HG03097 (cell line): ENCODE results near the gene ZNF213.
"Not testable (repeated sequence)": the region's sequence is repeated elsewhere in the genome, so short reads cannot be mapped to it uniquely, and the experiment has no call there.

Experiments
- ATAC-seq: cut with Tn5 transposase; IDR thresholded peaks from one replicate; pipeline ENCODE4 v1.9.1; 2021; ENCODE audit not compliant: unreplicated experiment, low FRiP score

The ZNF213 gene

GRCh38 chr16:3165111-3165822, 30.4 kb downstream of the ZNF213 start:
- no peak for ATAC-seq

GRCh38 chr16:3166505-3166886, 31.7 kb downstream of the ZNF213 start:
- ATAC-seq = no peak

- ATAC-seq = not testable (repeated sequence)
These were observed 33.9 kb downstream of the ZNF213 start for GRCh38 chr16:3168729-3169128.

GRCh38 chr16:3170440-3171180, 35.8 kb downstream of the ZNF213 start:
- ATAC-seq = no peak

GRCh38 chr16:3171181-3171854, 36.5 kb downstream of the ZNF213 start:
- ATAC-seq = no peak

GRCh38 chr16:3171855-3172593, 37.2 kb downstream of the ZNF213 start:
- ATAC-seq = no peak

GRCh38 chr16:3173892-3174617, 39.2 kb downstream of the ZNF213 start:
- no peak for ATAC-seq

- ATAC-seq = no peak
These were observed 39.9 kb downstream of the ZNF213 start for GRCh38 chr16:3174618-3175148.

- no peak for ATAC-seq
These were observed 40.6 kb downstream of the ZNF213 start for GRCh38 chr16:3175157-3176093.

- no peak for ATAC-seq
These were observed 44.8 kb downstream of the ZNF213 start for GRCh38 chr16:3179651-3180050.

GRCh38 chr16:3180445-3180878, 45.6 kb downstream of the ZNF213 start:
- no peak for ATAC-seq

GRCh38 chr16:3182293-3182607, 47.4 kb downstream of the ZNF213 start:
- not testable (repeated sequence) for ATAC-seq

GRCh38 chr16:3182608-3183444, 48.0 kb downstream of the ZNF213 start:
- ATAC-seq = no peak

GRCh38 chr16:3183445-3184139, 48.8 kb downstream of the ZNF213 start:
- ATAC-seq = no peak

GRCh38 chr16:3186946-3187690, 52.3 kb downstream of the ZNF213 start:
- no peak for ATAC-seq

- ATAC-seq = no peak
These were observed 53.2 kb downstream of the ZNF213 start, which contains the start of gene OR1F1 for GRCh38 chr16:3187798-3188674. TSS of gene OR1F1 (plus strand) at chr16:3188204.
